Osteoblast (primary cell): ENCODE data around the gene CHSY3. TPM values are rescaled to one million over a fixed set of nuclear protein-coding genes. Genes with fewer than 3 reads are reported as not detected.
A peak's percentile ranks its signal among the peaks of the same experiment; 100 is the strongest.

Source experiments
- DNase-seq: peaks from one replicate; pipeline ENCODE4 v3.0.0; 2011; ENCODE audit warnings: low spot score, mixed read lengths; ENCODE audit not compliant: insufficient read length; ENCODE audit errors: missing footprints
- H2AFZ ChIP-seq: 2 replicates; pipeline ENCODE4 v1.6.0; 2011; ENCODE audit warnings: mild to moderate bottlenecking, low read length
- H3K27ac ChIP-seq: 2 replicates; pipeline ENCODE4 v1.5.1; 2011; ENCODE audit warnings: mild to moderate bottlenecking, low read depth, low read length, moderate library complexity
- H3K27me3 ChIP-seq: 2 replicates; pipeline ENCODE4 v1.6.0; 2012; ENCODE audit warnings: mild to moderate bottlenecking, control low read depth, inconsistent platforms, low read length, moderate library complexity; ENCODE audit not compliant: insufficient read depth
- H3K36me3 ChIP-seq: 2 replicates; pipeline ENCODE4 v1.5.1; 2011; ENCODE audit warnings: mild to moderate bottlenecking, low read length, control low read depth, moderate library complexity; ENCODE audit not compliant: insufficient read depth
- H3K4me1 ChIP-seq: 2 replicates; pipeline ENCODE4 v1.5.1; 2011; ENCODE audit warnings: mild to moderate bottlenecking, low read length, control low read depth, moderate library complexity; ENCODE audit not compliant: insufficient read depth
- H3K4me2 ChIP-seq: 2 replicates; pipeline ENCODE4 v1.6.0; 2011; ENCODE audit warnings: mild to moderate bottlenecking, low read length; ENCODE audit not compliant: insufficient read depth
- H3K4me3 ChIP-seq: fragments of 200-600 bp; sonication (generic); 3 replicates; pipeline ENCODE4 v1.5.1; 2012; ENCODE audit warnings: mild to moderate bottlenecking, low read length, inconsistent platforms; ENCODE audit not compliant: insufficient read depth
- H3K79me2 ChIP-seq: 2 replicates; pipeline ENCODE4 v1.6.0; 2012; ENCODE audit warnings: mild to moderate bottlenecking, low read length, control low read depth, inconsistent platforms; ENCODE audit not compliant: insufficient read depth
- H3K9me3 ChIP-seq: 2 replicates; pipeline ENCODE4 v1.5.1; 2011; ENCODE audit warnings: low read depth, low read length, control low read depth
- H4K20me1 ChIP-seq: 2 replicates; pipeline ENCODE4 v1.6.0; 2012; ENCODE audit warnings: mild to moderate bottlenecking, low read length, control low read depth; ENCODE audit not compliant: insufficient read depth
- CTCF ChIP-seq: IDR thresholded peaks from 2 replicates; pipeline ENCODE4 v1.5.1; 2011; ENCODE audit warnings: mild to moderate bottlenecking, low read depth, low read length, moderate library complexity; ENCODE audit errors: extremely low read depth
- total RNA-seq: library from RNA; depleted of rRNA; stranded (reverse); fragments of >200 nt; gene quantifications from 2 replicates; pipeline ENCODE4 v1.2.3, GENCODE V29; 2012

Gene CHSY3
- total RNA-seq, 1 donor, result 12.3 TPM

DNA sequence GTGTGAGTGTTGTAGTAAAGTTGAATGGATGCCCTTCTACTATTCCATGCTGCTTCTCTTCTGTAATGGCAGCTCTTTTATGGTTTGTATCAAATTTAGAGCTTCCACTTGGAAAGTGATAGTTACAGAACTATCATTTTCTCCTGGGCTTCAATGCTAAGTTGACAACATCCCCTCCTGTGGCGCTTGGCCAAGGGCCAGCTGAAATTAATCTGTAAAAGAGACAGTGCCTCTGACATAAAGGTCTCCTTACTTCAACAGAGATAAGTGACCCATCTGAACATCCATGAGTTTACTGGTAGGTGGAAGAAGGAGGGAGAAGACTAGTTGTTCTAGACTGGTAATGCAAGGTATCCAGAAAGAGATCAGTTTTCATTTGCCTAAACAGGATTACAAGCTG is 39.7 kb downstream of the CHSY3 start:
- Histone ChIP-seq H3K27me3 (no peaks in the 10 kb centered on the region), H3K36me3 (no peaks in the 10 kb centered on the region), H3K4me2 (no peak overlapping the region), H3K4me3 (no peak overlapping the region), H3K4me1 (peaks cover 12% of the 10 kb centered on the region), H4K20me1 (no peaks in the 10 kb centered on the region), H3K79me2 (no peaks in the 10 kb centered on the region), H3K27ac (no peak overlapping the region), H2AFZ (no peak overlapping the region), H3K9me3 (no peaks in the 10 kb centered on the region)
- DNase-seq, result no peak
- TF ChIP-seq CTCF, result no peak

DNA sequence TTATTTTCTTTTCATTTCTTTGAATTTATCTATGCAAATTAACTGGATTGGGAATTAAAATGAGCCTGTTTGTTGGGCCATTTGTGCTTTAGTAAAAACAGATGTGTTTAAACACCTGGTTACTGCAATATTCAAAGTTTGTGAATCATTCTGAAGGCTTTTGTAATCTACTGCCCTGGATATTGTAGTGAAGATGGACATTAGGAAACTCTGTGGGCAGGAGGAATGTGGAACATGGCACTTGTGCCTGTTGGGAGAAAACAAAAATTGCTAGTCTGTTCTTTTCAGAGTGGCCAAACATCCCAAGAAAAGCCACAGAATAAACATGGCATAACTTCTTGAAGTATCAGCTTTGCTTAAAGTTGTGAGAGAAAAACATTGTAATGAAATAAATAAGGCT is 40.8 kb downstream of the CHSY3 start:
- peak overlapping the region; percentile 63 for H3K27ac ChIP-seq
- peak; percentile 37 for DNase-seq

DNA sequence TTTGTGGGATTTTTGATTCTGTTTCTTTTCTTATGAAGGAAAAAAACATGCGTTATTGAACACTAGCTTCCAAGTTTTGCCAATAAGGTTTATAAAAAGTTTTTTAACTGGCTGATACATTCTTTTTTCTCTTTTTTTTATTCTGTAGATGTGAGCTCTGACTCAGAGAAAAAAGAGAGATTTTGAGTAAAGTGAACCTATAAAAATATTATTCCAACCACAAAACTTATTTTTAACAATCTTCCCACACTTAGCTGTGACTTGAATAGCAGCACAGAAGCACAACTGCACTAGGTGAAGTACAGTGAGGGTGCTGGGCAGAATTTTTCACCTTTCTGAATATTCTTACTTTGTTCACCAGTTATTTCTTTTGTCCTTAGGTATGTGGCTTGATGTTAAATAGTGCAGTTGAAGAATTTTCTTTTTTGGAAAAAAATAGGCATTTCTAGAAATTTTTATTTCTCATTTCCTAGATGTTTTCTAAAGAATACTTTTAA is 41.6 kb downstream of the CHSY3 start:
- H3K4me1 ChIP-seq, result peaks cover 15% of the 10 kb centered on the region
- H3K79me2 ChIP-seq, result no peaks in the 10 kb centered on the region
- peak overlapping the region; percentile 63 for H3K27ac ChIP-seq
- peak overlapping the region; percentile 5 for H3K4me3 ChIP-seq
- H3K4me2 ChIP-seq, result peak overlapping the region; percentile 63
- TF ChIP-seq CTCF, result no peak
- H3K27me3 ChIP-seq, result no peaks in the 10 kb centered on the region
- H3K36me3 ChIP-seq, result no peaks in the 10 kb centered on the region
- H4K20me1 ChIP-seq, result no peaks in the 10 kb centered on the region
- H2AFZ ChIP-seq, result peak overlapping the region; percentile 27
- no peaks in the 10 kb centered on the region for H3K9me3 ChIP-seq
- no peak for DNase-seq

More for the DNA sequence above, 40.8 kb downstream of the CHSY3 start:
- H3K4me3 ChIP-seq, result peak overlapping the region; percentile 5
- no peaks in the 10 kb centered on the region for H3K36me3 ChIP-seq
- peaks cover 12% of the 10 kb centered on the region for H3K4me1 ChIP-seq
- peak overlapping the region; percentile 63 for H3K4me2 ChIP-seq
- TF ChIP-seq CTCF, result no peak
- no peaks in the 10 kb centered on the region for H3K27me3 ChIP-seq
- peak overlapping the region; percentile 24 for H2AFZ ChIP-seq
- H3K79me2 ChIP-seq, result no peaks in the 10 kb centered on the region
- no peaks in the 10 kb centered on the region for H4K20me1 ChIP-seq
- no peaks in the 10 kb centered on the region for H3K9me3 ChIP-seq

DNA sequence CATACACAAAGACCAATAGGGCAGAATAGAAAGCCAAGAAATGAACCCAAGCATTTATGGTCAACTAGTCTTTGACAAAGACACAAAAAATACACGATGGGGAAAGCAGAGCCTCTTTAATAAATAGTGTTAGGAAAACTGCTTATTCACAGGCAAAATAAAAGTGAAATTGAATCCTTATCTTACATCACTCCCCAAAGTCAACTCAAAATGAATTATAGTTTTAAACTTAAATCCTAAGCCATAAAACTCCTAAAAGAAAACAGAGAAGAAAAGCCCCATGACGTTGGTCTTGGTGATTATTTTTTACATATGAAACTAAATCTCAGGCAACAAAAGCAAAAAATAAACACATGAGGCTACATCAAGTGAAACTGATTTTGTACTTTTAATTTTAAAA is 46.8 kb downstream of the CHSY3 start:
- DNase-seq, result no peak

More for the DNA sequence above, 46.8 kb downstream of the CHSY3 start:
- no peaks in the 10 kb centered on the region for H4K20me1 ChIP-seq
- H3K27me3 ChIP-seq, result no peaks in the 10 kb centered on the region
- no peak for TF ChIP-seq CTCF
- peak overlapping the region; percentile 44 for H3K27ac ChIP-seq
- peaks cover 4% of the 10 kb centered on the region for H3K4me1 ChIP-seq
- peak overlapping the region; percentile 60 for H3K4me2 ChIP-seq
- no peak overlapping the region for H3K4me3 ChIP-seq
- H3K9me3 ChIP-seq, result no peaks in the 10 kb centered on the region
- no peaks in the 10 kb centered on the region for H3K79me2 ChIP-seq
- H2AFZ ChIP-seq, result peak overlapping the region; percentile 83
- H3K36me3 ChIP-seq, result no peaks in the 10 kb centered on the region
